B cell (primary cell): ENCODE results near the gene NSG1.

Experiments used
- CTCF ChIP-seq: fragments of 200-600 bp; IDR thresholded peaks from one replicate; pipeline ENCODE4 v1.8.0; 2022; ENCODE audit warnings: antibody characterized with exemption, mild to moderate bottlenecking
- EZH2 ChIP-seq: IDR thresholded peaks from 2 replicates; pipeline ENCODE4 v1.6.1; 2012; ENCODE audit warnings: borderline replicate concordance, low read depth, mild to moderate bottlenecking, moderate library complexity, low read length; ENCODE audit not compliant: insufficient read depth, poor library complexity, severe bottlenecking

DNA sequence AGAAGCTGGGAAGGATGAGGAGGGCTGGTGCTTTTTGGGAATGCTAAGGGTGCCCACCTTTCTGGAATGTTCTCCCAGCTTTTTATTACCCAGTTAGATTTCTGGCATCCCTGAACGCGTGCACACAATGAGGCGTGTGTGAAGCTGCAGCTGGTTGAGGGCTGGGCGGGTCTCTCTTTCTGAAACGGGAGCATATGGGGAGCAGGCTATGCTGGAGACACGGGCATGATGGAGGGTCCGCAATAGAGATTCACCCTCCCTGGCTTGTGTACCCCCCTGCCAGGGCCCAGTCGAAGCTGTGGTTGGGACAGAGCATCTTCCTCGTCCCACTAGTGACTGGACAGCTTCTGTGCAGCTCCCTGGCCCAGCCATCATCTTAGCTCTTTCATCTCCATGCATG is 8.5 kb downstream of the NSG1 start:
- TF ChIP-seq CTCF (no peak), EZH2 (no peak)
